Loucy (cell line): ENCODE measurements around the gene SCNN1B.

Experiments used
- CTCF ChIP-seq: fragments of 200-600 bp; sonication (generic); conservative IDR thresholded peaks from 2 replicates; pipeline ENCODE4 v1.5.1; 2014; ENCODE audit warnings: mild to moderate bottlenecking, antibody characterized with exemption, low read length
- EZH2phosphoT487 ChIP-seq: fragments of 200-600 bp; IDR thresholded peaks from 2 replicates; pipeline ENCODE4 v1.6.1; 2018; ENCODE audit warnings: antibody characterized with exemption, mild to moderate bottlenecking, moderate library complexity, borderline replicate concordance

GRCh38 chr16:23385441-23385840, 83.3 kb downstream of the SCNN1B start:
- TF ChIP-seq CTCF (no peak), EZH2phosphoT487 (no peak)
